Nephron (organoid): Measurements from ENCODE around the gene PPP2R2B.

ENCODE experiments used
- H3K27ac Mint-ChIP-seq, 3 experiments: 2 replicates each; pipeline ENCODE4 v1.8.0; 2020; ENCODE audit warnings: mixed read lengths in 3 of 3, mild to moderate bottlenecking in 2 of 3, moderate library complexity in 1 of 3
- H3K27me3 Mint-ChIP-seq: 2 replicates; pipeline ENCODE4 v1.8.0; 2021; ENCODE audit warnings: low read depth, mild to moderate bottlenecking, moderate library complexity, mixed read lengths
- H3K36me3 Mint-ChIP-seq: 2 replicates; pipeline ENCODE4 v1.8.0; 2020; ENCODE audit warnings: low read depth, mixed read lengths
- H3K4me1 Mint-ChIP-seq: 2 replicates; pipeline ENCODE4 v1.8.0; 2020; ENCODE audit warnings: mixed read lengths
- H3K4me3 Mint-ChIP-seq, 3 experiments: 2 replicates each; pipeline ENCODE4 v1.8.0; 2020; ENCODE audit warnings: mild to moderate bottlenecking in 3 of 3, mixed read lengths in 3 of 3, moderate library complexity in 2 of 3
- H3K9me3 Mint-ChIP-seq: 2 replicates; pipeline ENCODE4 v1.8.0; 2020; ENCODE audit warnings: mixed read lengths
- CTCF ChIP-seq, 3 experiments: fragments of 200-600 bp; sonication (generic); IDR thresholded peaks; one replicate each; pipeline ENCODE4 v1.5.0; 2021; ENCODE audit warnings: antibody characterized with exemption in 3 of 3; ENCODE audit not compliant: unreplicated experiment in 3 of 3

PPP2R2B gene

GRCh38 chr5:146539973-146540372, 338.6 kb downstream of the PPP2R2B start:
- Mint-ChIP-seq H3K9me3 (no peaks in the 10 kb centered on the region), H3K27ac (no peak overlapping the region), H3K4me3 (no peak overlapping the region), H3K4me1 (no peaks in the 10 kb centered on the region), H3K36me3 (no peaks in the 10 kb centered on the region), H3K27me3 (peaks cover 4% of the 10 kb centered on the region)
- no peak for TF ChIP-seq CTCF (IDR thresholded peaks at IDR 0.05; ENCODE audit: unreplicated experiment in 3 of 3)

GRCh38 chr5:146538432-146538831, 340.1 kb downstream of the PPP2R2B start:
- Mint-ChIP-seq H3K4me1 (no peaks in the 10 kb centered on the region), H3K27ac (no peak overlapping the region), H3K9me3 (no peaks in the 10 kb centered on the region), H3K36me3 (no peaks in the 10 kb centered on the region), H3K27me3 (peaks cover 4% of the 10 kb centered on the region), H3K4me3 (no peak overlapping the region)
- no peak for TF ChIP-seq CTCF (IDR thresholded peaks at IDR 0.05; ENCODE audit: unreplicated experiment in 3 of 3)

GRCh38 chr5:146533882-146534281, 344.7 kb downstream of the PPP2R2B start:
- H3K4me3 Mint-ChIP-seq: no peak overlapping the region
- peaks cover 10% of the 10 kb centered on the region for H3K27me3 Mint-ChIP-seq
- no peak for TF ChIP-seq CTCF (IDR thresholded peaks at IDR 0.05; ENCODE audit: unreplicated experiment in 3 of 3)
- H3K36me3 Mint-ChIP-seq: no peaks in the 10 kb centered on the region
- H3K4me1 Mint-ChIP-seq: no peaks in the 10 kb centered on the region
- no peak overlapping the region for H3K27ac Mint-ChIP-seq
- no peaks in the 10 kb centered on the region for H3K9me3 Mint-ChIP-seq

GRCh38 chr5:146533260-146533857, 345.2 kb downstream of the PPP2R2B start:
- H3K36me3 Mint-ChIP-seq: no peaks in the 10 kb centered on the region
- peaks cover 10% of the 10 kb centered on the region for H3K27me3 Mint-ChIP-seq
- TF ChIP-seq CTCF (IDR thresholded peaks at IDR 0.05; ENCODE audit: unreplicated experiment in 3 of 3): peak; percentile 76 to 81 (median 77)
- no peak overlapping the region for H3K4me3 Mint-ChIP-seq
- no peaks in the 10 kb centered on the region for H3K4me1 Mint-ChIP-seq
- no peaks in the 10 kb centered on the region for H3K9me3 Mint-ChIP-seq
- H3K27ac Mint-ChIP-seq: no peak overlapping the region
